OCI-LY3 (cell line): ENCODE results near the gene ENOPH1.

ENCODE experiments used
- H2AFZ ChIP-seq: fragments of 200-600, 300-600 bp; shearing (Covaris generic); 2 replicates; pipeline ENCODE4 v1.6.0; 2014; ENCODE audit warnings: antibody characterized with exemption, low read depth, low read length
- H3K27ac ChIP-seq: fragments of 200-600, 300-600 bp; sonication (generic); 2 replicates; pipeline ENCODE4 v1.5.1; 2014; ENCODE audit warnings: mild to moderate bottlenecking, low read length, moderate library complexity, mixed read lengths
- H3K27me3 ChIP-seq: fragments of 200-600, 300-600 bp; sonication (generic); 2 replicates; pipeline ENCODE4 v1.6.1; 2014; ENCODE audit warnings: low read depth, low read length, mixed read lengths
- H3K36me3 ChIP-seq: fragments of 200-600, 300-600 bp; sonication (generic); replicated peaks from 2 replicates; pipeline ENCODE3; 2014; ENCODE audit warnings: low read depth, low read length, mixed read lengths
- H3K4me1 ChIP-seq: fragments of 300-600, 200-600 bp; sonication (generic); 2 replicates; pipeline ENCODE4 v1.6.1; 2014; ENCODE audit warnings: low read length, mixed read lengths
- H3K4me2 ChIP-seq: fragments of 200-600, 300-600 bp; sonication (generic); 2 replicates; pipeline ENCODE4 v1.6.1; 2014; ENCODE audit warnings: low read length, mixed read lengths
- H3K4me3 ChIP-seq: fragments of 300-600, 200-600 bp; sonication (generic); 2 replicates; pipeline ENCODE4 v1.5.1; 2014; ENCODE audit warnings: antibody characterized with exemption, mild to moderate bottlenecking, low read length, moderate library complexity
- H3K79me2 ChIP-seq: fragments of 300-600, 200-600 bp; shearing (Covaris generic); 2 replicates; pipeline ENCODE4 v1.6.1; 2014; ENCODE audit warnings: mild to moderate bottlenecking, low read length, mixed read lengths
- H3K9ac ChIP-seq: fragments of 300-600, 200-600 bp; shearing (Covaris generic); 2 replicates; pipeline ENCODE4 v1.6.0; 2014; ENCODE audit warnings: mild to moderate bottlenecking, low read length, moderate library complexity
- H3K9me3 ChIP-seq: fragments of 200-600, 300-600 bp; shearing (Covaris generic); 2 replicates; pipeline ENCODE4 v1.6.1; 2014; ENCODE audit warnings: low read length, mixed read lengths; ENCODE audit not compliant: insufficient read depth
- H4K20me1 ChIP-seq: fragments of 200-600, 300-600 bp; sonication (generic); 2 replicates; pipeline ENCODE4 v1.6.1; 2016; ENCODE audit warnings: low read length, mixed read lengths; ENCODE audit not compliant: insufficient read depth
- CTCF ChIP-seq: fragments of 200-600, 300-600 bp; sonication (generic); IDR thresholded peaks from 2 replicates; pipeline ENCODE4 v1.5.1; 2014; ENCODE audit warnings: antibody characterized with exemption, low read length, low read depth
- EZH2phosphoT487 ChIP-seq: fragments of 200-600 bp; shearing (Covaris generic); IDR thresholded peaks from 2 replicates; pipeline ENCODE4 v1.6.1; 2018; ENCODE audit warnings: antibody characterized with exemption, mixed run types, low read depth

The ENOPH1 gene

GRCh38 chr4:82421796-82422560 lies 8.4 kb upstream of the ENOPH1 start:
- Histone ChIP-seq H3K4me1 (no peaks in the 10 kb centered on the region; the same call in 1 of the 2 replicates), H3K79me2 (peaks cover 25% of the 10 kb centered on the region), H3K36me3 (peaks cover 49% of the 10 kb centered on the region), H2AFZ (no peak overlapping the region), H3K4me2 (no peak overlapping the region), H3K27me3 (no peaks in the 10 kb centered on the region), H4K20me1 (peaks cover 50% of the 10 kb centered on the region), H3K9me3 (no peaks in the 10 kb centered on the region), H3K9ac (no peak overlapping the region), H3K27ac (no peak overlapping the region), H3K4me3 (no peak overlapping the region)
- TF ChIP-seq CTCF (no peak), EZH2phosphoT487 (no peak)

GRCh38 chr4:82422616-82423015 lies 7.8 kb upstream of the ENOPH1 start:
- Histone ChIP-seq H3K4me1 (peaks cover 4% of the 10 kb centered on the region), H3K4me3 (no peak overlapping the region), H3K9me3 (no peaks in the 10 kb centered on the region), H3K36me3 (peaks cover 55% of the 10 kb centered on the region), H2AFZ (no peak overlapping the region), H3K27me3 (no peaks in the 10 kb centered on the region), H4K20me1 (peaks cover 56% of the 10 kb centered on the region), H3K4me2 (no peak overlapping the region), H3K27ac (no peak overlapping the region), H3K9ac (no peak overlapping the region), H3K79me2 (peaks cover 32% of the 10 kb centered on the region)
- TF ChIP-seq EZH2phosphoT487 (no peak), CTCF (no peak)

GRCh38 chr4:82423245-82424054 lies 6.9 kb upstream of the ENOPH1 start:
- Histone ChIP-seq H3K9me3 (no peaks in the 10 kb centered on the region), H3K27me3 (no peaks in the 10 kb centered on the region), H3K4me2 (no peak overlapping the region), H3K4me3 (no peak overlapping the region), H3K9ac (no peak overlapping the region), H3K4me1 (peaks cover 10% of the 10 kb centered on the region), H3K27ac (no peak overlapping the region), H2AFZ (no peak overlapping the region), H4K20me1 (peaks cover 64% of the 10 kb centered on the region), H3K79me2 (peaks cover 40% of the 10 kb centered on the region), H3K36me3 (peaks cover 63% of the 10 kb centered on the region)
- TF ChIP-seq EZH2phosphoT487 (no peak), CTCF (no peak)

- no peak for TF ChIP-seq EZH2phosphoT487
- peaks cover 69% of the 10 kb centered on the region for H3K36me3 ChIP-seq
Measured at GRCh38 chr4:82425478-82425877, 4.9 kb upstream of the ENOPH1 start.

More at GRCh38 chr4:82425478-82425877, 4.9 kb upstream of the ENOPH1 start:
- H3K27me3 ChIP-seq = no peaks in the 10 kb centered on the region
- H2AFZ ChIP-seq = no peak overlapping the region
- no peaks in the 10 kb centered on the region for H3K9me3 ChIP-seq
- peaks cover 70% of the 10 kb centered on the region for H4K20me1 ChIP-seq
- H3K27ac ChIP-seq = no peak overlapping the region
- peaks cover 57% of the 10 kb centered on the region for H3K79me2 ChIP-seq
- no peak overlapping the region for H3K4me2 ChIP-seq
- no peak overlapping the region for H3K9ac ChIP-seq
- no peak overlapping the region for H3K4me3 ChIP-seq
- peaks cover 10% of the 10 kb centered on the region for H3K4me1 ChIP-seq
